Measurements from ENCODE around the gene ACVR1B.

- TF ChIP-seq, protein P1, sequence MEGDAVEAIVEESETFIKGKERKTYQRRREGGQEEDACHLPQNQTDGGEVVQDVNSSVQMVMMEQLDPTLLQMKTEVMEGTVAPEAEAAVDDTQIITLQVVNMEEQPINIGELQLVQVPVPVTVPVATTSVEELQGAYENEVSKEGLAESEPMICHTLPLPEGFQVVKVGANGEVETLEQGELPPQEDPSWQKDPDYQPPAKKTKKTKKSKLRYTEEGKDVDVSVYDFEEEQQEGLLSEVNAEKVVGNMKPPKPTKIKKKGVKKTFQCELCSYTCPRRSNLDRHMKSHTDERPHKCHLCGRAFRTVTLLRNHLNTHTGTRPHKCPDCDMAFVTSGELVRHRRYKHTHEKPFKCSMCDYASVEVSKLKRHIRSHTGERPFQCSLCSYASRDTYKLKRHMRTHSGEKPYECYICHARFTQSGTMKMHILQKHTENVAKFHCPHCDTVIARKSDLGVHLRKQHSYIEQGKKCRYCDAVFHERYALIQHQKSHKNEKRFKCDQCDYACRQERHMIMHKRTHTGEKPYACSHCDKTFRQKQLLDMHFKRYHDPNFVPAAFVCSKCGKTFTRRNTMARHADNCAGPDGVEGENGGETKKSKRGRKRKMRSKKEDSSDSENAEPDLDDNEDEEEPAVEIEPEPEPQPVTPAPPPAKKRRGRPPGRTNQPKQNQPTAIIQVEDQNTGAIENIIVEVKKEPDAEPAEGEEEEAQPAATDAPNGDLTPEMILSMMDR (IDR thresholded peaks at IDR 0.05): no peak
- no peak for TF ChIP-seq POLR2A (IDR thresholded peaks at IDR 0.05)
- TF ChIP-seq POLR2AphosphoS5 (IDR thresholded peaks at IDR 0.05): no peak
- TF ChIP-seq EP300 (IDR thresholded peaks at IDR 0.05): no peak
These were observed 41.3 kb upstream of the ACVR1B start for GRCh38 chr12:51910168-51910567.
